GM21528 (cell line): ENCODE data around the gene ATAD2B.
"Not testable (repeated sequence)": the region's sequence is repeated elsewhere in the genome, so short reads cannot be mapped to it uniquely, and the experiment has no call there.

Source experiments
- ATAC-seq: cut with Tn5 transposase; IDR thresholded peaks from one replicate; pipeline ENCODE4 v1.9.1; 2021; ENCODE audit warnings: mild to moderate bottlenecking, moderate library complexity; ENCODE audit not compliant: unreplicated experiment, low FRiP score

The ATAD2B gene

GRCh38 chr2:23926750-23927571, at the start of gene ATAD2B:
ATAD2B (minus strand) TSS chr2:23927123; CDS start chr2:23926770, 353 bp downstream.
- peak; percentile 77 for ATAC-seq

GRCh38 chr2:23967846-23968245, 40.9 kb upstream of the ATAD2B start:
- ATAC-seq: no peak

- no peak for ATAC-seq
Measured at GRCh38 chr2:23954325-23955014, 27.5 kb upstream of the ATAD2B start.

GRCh38 chr2:23953625-23954024, 26.7 kb upstream of the ATAD2B start:
- no peak for ATAC-seq

DNA sequence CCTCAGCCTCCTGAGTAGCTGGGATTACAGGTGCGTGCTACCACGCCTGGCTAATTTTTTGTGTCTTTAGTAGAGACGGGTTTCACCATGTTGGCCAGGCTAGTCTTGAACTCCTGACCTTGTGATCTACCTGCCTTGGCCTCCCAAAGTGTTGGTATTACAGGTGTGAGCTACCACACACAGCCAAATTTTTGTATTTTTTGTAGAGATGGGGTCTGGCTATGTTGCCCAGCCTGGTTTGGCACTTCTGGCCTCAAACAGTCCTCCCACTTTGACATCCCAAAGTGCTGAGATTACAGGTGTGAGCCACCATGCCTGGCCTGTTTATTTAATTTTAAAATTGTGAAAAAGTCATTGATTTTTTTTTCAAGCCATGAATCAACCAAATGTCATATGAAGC, 25.6 kb upstream of the ATAD2B start:
- not testable (repeated sequence) for ATAC-seq

- ATAC-seq: no peak
Measured at GRCh38 chr2:23947350-23947749, 20.4 kb upstream of the ATAD2B start.

GRCh38 chr2:23944976-23945375, 18.1 kb upstream of the ATAD2B start:
- no peak for ATAC-seq

- ATAC-seq: no peak
Measured at GRCh38 chr2:23944527-23944926, 17.6 kb upstream of the ATAD2B start.

- ATAC-seq: no peak
Measured at GRCh38 chr2:23943666-23944065, 16.7 kb upstream of the ATAD2B start.

- no peak for ATAC-seq
Measured at GRCh38 chr2:23941644-23942043, 14.7 kb upstream of the ATAD2B start.

GRCh38 chr2:23940718-23941620, 14.0 kb upstream of the ATAD2B start:
- ATAC-seq: peak; percentile 63

- peak; percentile 79 for ATAC-seq
Measured at GRCh38 chr2:23939987-23940717, 13.2 kb upstream of the ATAD2B start, which contains the start of gene UBXN2A. UBXN2A (plus strand) TSS chr2:23940463; CDS start chr2:23958315, 17,852 bp downstream.

DNA sequence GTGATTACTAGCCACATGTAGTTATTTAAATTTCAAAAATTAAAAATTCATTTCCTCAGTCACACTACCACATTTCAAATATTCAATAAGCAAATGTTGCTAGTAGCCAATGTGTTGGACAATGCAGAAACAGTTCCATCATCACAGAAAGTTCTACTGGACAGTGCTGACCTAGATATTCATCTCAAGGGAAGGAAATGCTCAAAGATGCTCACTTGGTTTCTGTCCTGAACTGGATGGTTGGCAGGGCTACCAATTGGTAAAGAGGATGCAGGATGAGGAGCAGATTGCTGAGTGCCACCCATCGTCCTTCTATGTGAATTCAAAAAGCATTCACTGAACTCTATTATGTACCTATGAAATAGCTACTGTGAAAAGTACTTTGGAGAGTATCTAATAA, 7.3 kb upstream of the ATAD2B start:
- no peak for ATAC-seq

DNA sequence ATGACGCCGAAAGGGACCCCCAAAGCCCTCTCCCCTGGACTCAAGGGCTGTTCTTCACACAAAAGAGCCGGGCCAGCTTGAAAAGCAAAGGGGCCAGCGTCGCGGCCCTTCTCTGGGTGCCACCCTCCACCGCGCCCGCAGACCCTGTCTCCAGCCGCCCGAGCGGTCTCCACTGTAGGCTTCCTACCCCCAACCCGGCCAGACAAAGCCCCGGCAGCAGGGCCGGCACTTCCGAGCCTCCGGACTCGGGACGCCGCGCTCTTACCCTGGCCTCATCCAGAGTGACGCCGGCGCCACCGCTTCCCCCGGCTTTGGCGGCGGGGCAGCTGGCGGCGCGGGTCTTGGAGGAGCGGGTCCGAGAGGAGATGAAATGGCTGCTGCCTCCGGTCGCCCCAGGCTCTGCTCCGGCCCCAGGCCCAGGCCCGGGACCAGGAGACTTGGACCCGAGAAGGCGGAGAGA, 603 bp downstream of the ATAD2B start:
- ATAC-seq: peak; percentile 35

GRCh38 chr2:23925702-23926289, 1.1 kb downstream of the ATAD2B start:
- ATAC-seq: peak; percentile 59

DNA sequence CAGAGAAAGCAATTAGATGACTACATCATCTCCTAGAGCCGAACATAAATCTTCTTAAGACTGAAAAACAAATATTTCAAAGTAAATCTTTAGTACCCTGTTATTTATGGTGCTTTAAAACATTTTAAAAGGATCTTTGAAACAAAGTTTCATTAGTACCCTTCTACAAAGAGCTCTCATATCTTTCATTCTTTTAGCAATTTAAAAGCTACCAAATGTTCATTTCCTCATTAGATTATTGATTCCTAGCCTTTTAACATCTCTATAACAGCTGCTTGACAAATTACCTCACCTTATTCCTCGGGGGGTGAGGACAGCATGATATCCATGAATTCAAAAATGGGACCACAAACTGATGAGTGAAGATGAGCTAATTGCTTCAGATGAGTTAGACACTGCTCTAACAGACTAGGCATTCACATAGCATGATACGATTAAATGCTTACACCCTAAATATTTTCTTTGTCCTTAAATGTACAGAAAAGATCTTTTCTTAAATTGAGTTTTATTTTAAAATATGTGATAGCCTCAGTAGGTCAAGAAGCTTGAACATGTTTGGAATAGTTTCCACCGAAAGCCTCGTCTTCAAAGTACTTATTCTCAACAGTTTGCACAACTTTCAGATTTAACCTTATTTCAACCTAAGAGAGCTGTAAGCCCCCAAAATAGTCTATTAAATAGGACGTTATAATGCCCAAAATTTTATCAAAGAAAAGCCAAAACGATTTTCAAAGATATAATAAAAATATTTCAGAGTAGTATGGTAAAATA, 2.1 kb downstream of the ATAD2B start:
- no peak for ATAC-seq

DNA sequence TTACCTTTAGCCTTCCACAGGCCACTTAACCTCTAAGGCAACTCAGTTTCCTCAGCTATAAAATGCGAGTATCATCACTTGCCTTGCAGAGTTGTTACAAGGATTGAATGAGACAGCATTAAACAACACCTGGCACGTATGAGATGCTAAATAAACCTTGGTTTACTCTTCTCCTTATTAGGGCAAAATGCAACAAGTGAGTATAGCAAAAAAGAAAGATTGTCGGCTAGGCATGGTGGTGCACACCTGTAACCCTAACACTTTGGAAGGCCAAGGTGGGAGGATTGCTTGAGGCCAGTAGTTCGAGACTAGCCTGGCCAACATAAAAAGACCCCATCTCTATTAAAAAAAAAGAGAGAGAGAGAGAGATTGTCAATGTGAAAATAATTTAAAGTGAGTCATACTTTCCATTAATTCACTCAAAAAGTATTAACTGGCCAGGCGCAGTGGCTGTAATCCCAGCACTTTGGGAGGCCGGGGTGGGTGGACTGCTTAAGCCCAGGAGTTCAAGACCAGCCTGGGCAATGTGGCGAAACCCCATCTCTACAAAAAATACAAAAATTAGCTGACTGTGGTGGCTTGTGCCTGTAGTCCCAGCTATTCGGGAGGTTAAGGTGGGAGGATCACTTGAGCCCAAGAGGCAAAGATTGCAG, 8.0 kb downstream of the ATAD2B start:
- no peak for ATAC-seq

GRCh38 chr2:23916727-23917405, 10.1 kb downstream of the ATAD2B start:
- ATAC-seq: peak; percentile 56
